IMR-90 (cell line): ENCODE measurements around the gene DNAAF3. TPM values are rescaled to one million over a fixed set of nuclear protein-coding genes. Genes with fewer than 3 reads are reported as not detected.

ENCODE experiments used
- ATAC-seq: fragments of 200-7000 bp; cut with Tn5 transposase; 2 replicates; pipeline ENCODE4 v1.9.1; 2020; ENCODE audit warnings: low read depth, mild to moderate bottlenecking, moderate library complexity
- BruUV-seq: library from RNA; stranded (reverse); fragments of 400-500 nt; replicated peaks from 2 replicates; lab custom pipeline; 2021; lab: Mats Ljungman, UMichigan
- CTCF ChIA-PET: fragments of 300-600 bp; formaldehyde crosslinking; extraction: SDS; loops from one replicate; lab custom pipeline; 2021; ENCODE audit warnings: antibody characterized with exemption; lab: Yijun Ruan, JAX
- POLR2A ChIA-PET: fragments of 300-600 bp; sonication (Branson Sonifier 250); formaldehyde crosslinking; loops from one replicate; lab custom pipeline; 2022; ENCODE audit warnings: antibody characterized with exemption; ENCODE audit not compliant: unreplicated experiment; lab: Charles Lee
- DNase-seq: peaks from one replicate; pipeline ENCODE4 v3.0.0; 2013
- H2AFZ ChIP-seq: replicated peaks from 2 replicates; pipeline ENCODE3; 2013; ENCODE audit warnings: low read length, mild to moderate bottlenecking; ENCODE audit not compliant: poor library complexity
- H2AK5ac ChIP-seq: 2 replicates; pipeline ENCODE4 v1.6.1; 2013; ENCODE audit warnings: low read depth, low read length, inconsistent platforms
- H2AK9ac ChIP-seq: replicated peaks from 2 replicates; pipeline ENCODE3; 2013; ENCODE audit warnings: mild to moderate bottlenecking, low read depth, low read length, moderate library complexity; ENCODE audit not compliant: poor library complexity
- H2BK120ac ChIP-seq: 2 replicates; pipeline ENCODE4 v1.6.1; 2013; ENCODE audit warnings: low read depth, low read length, inconsistent platforms
- H2BK15ac ChIP-seq: 3 replicates; pipeline ENCODE4 v1.6.1; 2013; ENCODE audit warnings: low read depth, low read length, inconsistent platforms
- H2BK20ac ChIP-seq: 2 replicates; pipeline ENCODE4 v1.6.1; 2013; ENCODE audit warnings: low read depth, mild to moderate bottlenecking, inconsistent platforms, low read length, moderate library complexity
- H2BK5ac ChIP-seq: 2 replicates; pipeline ENCODE4 v1.6.1; 2013; ENCODE audit warnings: mild to moderate bottlenecking, low read depth, low read length, inconsistent platforms; ENCODE audit not compliant: poor library complexity, severe bottlenecking
- H3K14ac ChIP-seq: replicated peaks from 2 replicates; pipeline ENCODE4 v1.6.1; 2013; ENCODE audit warnings: low read depth, low read length, inconsistent platforms
- H3K18ac ChIP-seq: 2 replicates; pipeline ENCODE4 v1.6.1; 2013; ENCODE audit warnings: low read depth, low read length, control low read depth
- H3K23ac ChIP-seq: 2 replicates; pipeline ENCODE4 v1.6.1; 2013; ENCODE audit warnings: low read depth, low read length, inconsistent platforms
- H3K27ac ChIP-seq: 2 replicates; pipeline ENCODE4 v1.5.1; 2013; ENCODE audit warnings: mild to moderate bottlenecking, control low read depth, low read length; ENCODE audit not compliant: insufficient read depth
- H3K27me3 ChIP-seq: 2 replicates; pipeline ENCODE4 v1.6.1; 2013; ENCODE audit warnings: low read length; ENCODE audit not compliant: control insufficient read depth, insufficient read depth
- H3K36me3 ChIP-seq: 2 replicates; pipeline ENCODE4 v1.6.1; 2013; ENCODE audit warnings: low read length, mixed read lengths; ENCODE audit not compliant: control insufficient read depth, insufficient read depth
- H3K4ac ChIP-seq: 2 replicates; pipeline ENCODE4 v1.6.1; 2013; ENCODE audit warnings: low read depth, low read length, inconsistent platforms
- H3K4me1 ChIP-seq: 2 replicates; pipeline ENCODE4 v1.6.1; 2013; ENCODE audit warnings: low read length, mixed read lengths; ENCODE audit not compliant: control insufficient read depth, insufficient read depth
- H3K4me2 ChIP-seq: 2 replicates; pipeline ENCODE4 v1.6.1; 2013; ENCODE audit warnings: low read depth, mild to moderate bottlenecking, control low read depth, low read length, moderate library complexity
- H3K4me3 ChIP-seq: 2 replicates; pipeline ENCODE4 v1.5.1; 2013; ENCODE audit warnings: low read depth, mild to moderate bottlenecking, control low read depth, low read length, moderate library complexity; ENCODE audit not compliant: insufficient read depth
- H3K56ac ChIP-seq: 2 replicates; pipeline ENCODE4 v1.6.1; 2013; ENCODE audit warnings: low read length, inconsistent platforms; ENCODE audit not compliant: insufficient read depth; ENCODE audit errors: extremely low read depth
- H3K79me1 ChIP-seq, 2 experiments: 2 replicates each; pipeline ENCODE4 v1.6.1; 2013; ENCODE audit warnings: low read length in 2 of 2, inconsistent platforms in 1 of 2, low read depth in 1 of 2
- H3K9ac ChIP-seq: 2 replicates; pipeline ENCODE4 v1.6.1; 2013; ENCODE audit warnings: low read depth, low read length, control low read depth
- H3K9me1 ChIP-seq: 2 replicates; pipeline ENCODE4 v1.6.1; 2013; ENCODE audit warnings: low read length, inconsistent platforms; ENCODE audit not compliant: insufficient read depth
- H3K9me3 ChIP-seq: 2 replicates; pipeline ENCODE4 v1.6.1; 2013; ENCODE audit warnings: low read length; ENCODE audit not compliant: control insufficient read depth, insufficient read depth
- H4K20me1 ChIP-seq: 2 replicates; pipeline ENCODE4 v1.6.1; 2013; ENCODE audit warnings: low read length, inconsistent platforms; ENCODE audit not compliant: insufficient read depth
- H4K5ac ChIP-seq: 2 replicates; pipeline ENCODE4 v1.6.1; 2013; ENCODE audit warnings: mild to moderate bottlenecking, low read depth, low read length, control low read depth
- H4K8ac ChIP-seq, 2 experiments: 2 replicates each; pipeline ENCODE4 v1.6.1; 2013; ENCODE audit warnings: low read depth in 2 of 2, low read length in 2 of 2, control low read depth in 1 of 2, inconsistent platforms in 1 of 2
- H4K91ac ChIP-seq: 2 replicates; pipeline ENCODE4 v1.6.1; 2013; ENCODE audit warnings: low read depth, low read length, inconsistent platforms; ENCODE audit not compliant: insufficient read depth
- BHLHE40 ChIP-seq: fragments of 150-350 bp; IDR thresholded peaks from 2 replicates; pipeline ENCODE4 v1.6.1; 2016; ENCODE audit warnings: mild to moderate bottlenecking, low read depth, low read length
- CTCF ChIP-seq: conservative IDR thresholded peaks from 2 replicates; pipeline ENCODE4 v1.5.1; 2012; ENCODE audit warnings: mild to moderate bottlenecking, low read depth, low read length, improper control_type of control experiment
- FOS ChIP-seq: fragments of 150-350 bp; IDR thresholded peaks from 2 replicates; pipeline ENCODE4 v1.6.1; 2016; ENCODE audit warnings: low read depth, low read length
- MXI1 ChIP-seq: IDR thresholded peaks from 2 replicates; pipeline ENCODE4 v1.6.1; 2012; ENCODE audit warnings: low read depth, mild to moderate bottlenecking, low read length, moderate library complexity, borderline replicate concordance
- NFE2L2 ChIP-seq: fragments of 150-350 bp; IDR thresholded peaks from 2 replicates; pipeline ENCODE4 v1.6.1; 2016; ENCODE audit warnings: low read depth, mild to moderate bottlenecking, low read length
- RCOR1 ChIP-seq: IDR thresholded peaks from 2 replicates; pipeline ENCODE4 v1.6.1; 2012; ENCODE audit warnings: mild to moderate bottlenecking, low read length, improper control_type of control experiment; ENCODE audit not compliant: insufficient replicate concordance
- RFX5 ChIP-seq: IDR thresholded peaks from 2 replicates; pipeline ENCODE4 v1.8.0; 2012; ENCODE audit warnings: low read depth, mild to moderate bottlenecking, low read length, moderate library complexity
- USF2 ChIP-seq: fragments of 150-350 bp; IDR thresholded peaks from 2 replicates; pipeline ENCODE4 v1.6.1; 2017; ENCODE audit warnings: mild to moderate bottlenecking, antibody characterized with exemption, low read length, low read depth
- WGBS, 2 experiments: methylation state at CpG; one replicate each; pipeline versions ENCODE4 v1.1.5 to v1.1.7; 2013; ENCODE audit warnings: missing lambda C conversion rate in 2 of 2; ENCODE audit not compliant: insufficient read length in 1 of 2; ENCODE audit errors: extremely low coverage in 2 of 2; 5-methylcytosine and 5-hydroxymethylcytosine counted together
- dilution Hi-C: fragments of 300-500 bp; cut with HindIII; formaldehyde crosslinking; loops from one replicate; pipeline ENCODE4 v1.14.3; 2018; ENCODE audit warnings: low sequenced_read_pairs; ENCODE audit not compliant: unreplicated experiment
- in situ Hi-C: fragments of 300-500 bp; cut with MboI; formaldehyde crosslinking; loops from 3 replicates; pipeline ENCODE4 v1.14.3; 2019; ENCODE audit warnings: low sequenced_read_pairs, inconsistent platforms, mixed read lengths
- intact Hi-C: fragments of 100-400 bp; cut with micrococcal nuclease; formaldehyde crosslinking; loops from 2 replicates; pipeline ENCODE4 v1.10.0; 2022
- polyA plus RNA-seq, 3 experiments: library from polyadenylated mRNA; depleted of rRNA; stranded (reverse); fragments of >200 nt; gene quantifications; 2 replicates each; pipeline ENCODE4 v1.2.3, GENCODE V29; 2012; ENCODE audit warnings: low replicate concordance in 1 of 3
- total RNA-seq: library from RNA; depleted of rRNA; stranded (reverse); fragments of >200 nt; gene quantifications from 2 replicates; pipeline ENCODE4 v1.2.3, GENCODE V29; 2012

Gene DNAAF3
- total and polyA plus RNA-seq, 2 of the 4 experiments (the other 2 are of a cell fraction) = 0.34 TPM; not detected in 1

- TF ChIP-seq BHLHE40 (no peak), RCOR1 (no peak), MXI1 (no peak), NFE2L2 (no peak)
These were observed 24.7 kb downstream of the DNAAF3 start (continued) for GRCh38 chr19:55141696-55142095.

- POLR2A ChIA-PET = no interaction called here
- no peaks in the 10 kb centered on the region for H3K36me3 ChIP-seq
- peaks cover 22% of the 10 kb centered on the region for H3K27me3 ChIP-seq
- H4K8ac ChIP-seq = no peak overlapping the region
- no peak overlapping the region for H3K4ac ChIP-seq
- H3K79me1 ChIP-seq = no peaks in the 10 kb centered on the region
- in situ Hi-C loops (loop anchor here (5.0 kb wide), 1 partner anchor 279 kb away; no protein-coding TSS in a partner anchor), dilution Hi-C loops (no loop called here), intact Hi-C loops (no loop called here)
- H3K4me2 ChIP-seq = no peak overlapping the region
- no peaks in the 10 kb centered on the region for H3K9me1 ChIP-seq
- H2BK20ac ChIP-seq = no peak overlapping the region
- TF ChIP-seq USF2 (no peak), CTCF (no peak), RFX5 (no peak), FOS (no peak)
- CTCF ChIA-PET = no interaction called here
- no CpG with 5 or more reads among the region's 9 CpGs for WGBS, 2 experiments
- H3K23ac ChIP-seq = no peak overlapping the region
- H3K9ac ChIP-seq = no peak overlapping the region
- H3K27ac ChIP-seq = no peak overlapping the region
- no peak overlapping the region for H4K91ac ChIP-seq
- H3K4me1 ChIP-seq = no peaks in the 10 kb centered on the region; the same call in 1 of the 2 replicates
- no peak overlapping the region for H2BK15ac ChIP-seq
- no TSS peak for BruUV-seq
- H4K5ac ChIP-seq = no peak overlapping the region
- H3K4me3 ChIP-seq = no peak overlapping the region
- H2AK9ac ChIP-seq = no peak overlapping the region
- DNase-seq (no peak), ATAC-seq (no peak)
- no peak overlapping the region for H3K56ac ChIP-seq
- H3K14ac ChIP-seq = no peak overlapping the region
- H2AK5ac ChIP-seq = no peak overlapping the region
- H2AFZ ChIP-seq = no peak overlapping the region
- no peak overlapping the region for H3K18ac ChIP-seq
- H2BK120ac ChIP-seq = no peak overlapping the region
- no peaks in the 10 kb centered on the region for H4K20me1 ChIP-seq
- no peak overlapping the region for H2BK5ac ChIP-seq
- H3K9me3 ChIP-seq = no peaks in the 10 kb centered on the region
These were observed 28.5 kb downstream of the DNAAF3 start for GRCh38 chr19:55137915-55138314.
